HG02981 (cell line): ENCODE data around the gene ENTPD1.
"Not testable (repeated sequence)": the region's sequence is repeated elsewhere in the genome, so short reads cannot be mapped to it uniquely, and the experiment has no call there.

Source experiments
- ATAC-seq: cut with Tn5 transposase; IDR thresholded peaks from one replicate; pipeline ENCODE4 v1.9.1; 2021; ENCODE audit warnings: mild to moderate bottlenecking, moderate library complexity; ENCODE audit not compliant: unreplicated experiment

Gene ENTPD1

GRCh38 chr10:95907456-95908253, 151.7 kb downstream of the ENTPD1 start, which contains the start of gene CC2D2B:
Gene CC2D2B, plus strand, starts transcription at chr10:95907975. Its CDS starts 3,349 bp downstream, at chr10:95911324.
- peak; percentile 78 for ATAC-seq

DNA sequence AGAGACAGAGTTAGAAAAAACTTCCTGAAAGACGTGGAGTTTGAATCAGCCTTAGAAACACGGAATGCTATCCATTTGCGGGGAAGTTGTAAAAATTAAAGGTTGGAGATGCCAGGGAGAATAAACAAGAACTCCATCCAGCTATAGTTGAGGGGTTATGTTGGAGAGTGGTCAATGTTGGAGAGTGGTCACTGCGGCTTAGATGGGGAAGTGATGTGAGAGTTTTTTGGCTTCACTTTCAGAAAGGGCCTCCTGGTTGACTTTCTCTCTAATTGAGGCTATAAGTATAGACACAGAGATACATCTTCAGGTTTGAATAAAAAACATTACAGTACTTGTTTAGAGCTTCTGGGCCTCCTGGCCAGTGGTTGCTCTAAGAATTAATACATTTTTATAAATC, 152.5 kb downstream of the ENTPD1 start:
- no peak for ATAC-seq

DNA sequence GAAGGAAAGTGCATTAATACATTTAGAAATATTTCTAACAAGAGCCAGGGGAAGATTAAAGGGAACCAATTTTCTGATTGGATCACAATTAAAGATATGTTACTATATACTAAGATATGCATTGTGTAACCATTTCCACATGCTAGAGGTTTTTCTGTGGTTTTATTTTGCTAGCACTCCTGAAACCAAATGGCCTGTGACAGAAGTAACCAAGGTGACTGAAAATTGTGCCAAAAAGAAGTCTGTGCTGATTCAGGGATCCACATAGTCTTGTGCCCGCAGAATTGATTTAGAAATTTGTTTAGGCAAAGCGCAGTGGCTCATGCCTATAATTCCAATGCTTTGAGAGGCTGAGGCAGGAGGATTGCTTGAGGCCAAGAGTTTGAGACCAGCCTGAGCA, 153.6 kb downstream of the ENTPD1 start:
- no peak for ATAC-seq

- not testable (repeated sequence) for ATAC-seq
These were observed 160.1 kb downstream of the ENTPD1 start for GRCh38 chr10:95916039-95916438.
